IMR-90 (cell line): ENCODE measurements around the gene DNAJC2. TPM values are rescaled to one million over a fixed set of nuclear protein-coding genes. Genes with fewer than 3 reads are reported as not detected.

Experiments used
- ATAC-seq: fragments of 200-7000 bp; cut with Tn5 transposase; 2 replicates; pipeline ENCODE4 v1.9.1; 2020; ENCODE audit warnings: low read depth, mild to moderate bottlenecking, moderate library complexity
- BruUV-seq: library from RNA; stranded (reverse); fragments of 400-500 nt; replicated peaks from 2 replicates; lab custom pipeline; 2021; lab: Mats Ljungman, UMichigan
- CTCF ChIA-PET: fragments of 300-600 bp; formaldehyde crosslinking; extraction: SDS; loops from one replicate; lab custom pipeline; 2021; ENCODE audit warnings: antibody characterized with exemption; lab: Yijun Ruan, JAX
- POLR2A ChIA-PET: fragments of 300-600 bp; sonication (Branson Sonifier 250); formaldehyde crosslinking; loops from one replicate; lab custom pipeline; 2022; ENCODE audit warnings: antibody characterized with exemption; ENCODE audit not compliant: unreplicated experiment; lab: Charles Lee
- DNase-seq: peaks from one replicate; pipeline ENCODE4 v3.0.0; 2013
- H2AFZ ChIP-seq: replicated peaks from 2 replicates; pipeline ENCODE3; 2013; ENCODE audit warnings: low read length, mild to moderate bottlenecking; ENCODE audit not compliant: poor library complexity
- H2AK5ac ChIP-seq: 2 replicates; pipeline ENCODE4 v1.6.1; 2013; ENCODE audit warnings: low read depth, low read length, inconsistent platforms
- H2AK9ac ChIP-seq: replicated peaks from 2 replicates; pipeline ENCODE3; 2013; ENCODE audit warnings: mild to moderate bottlenecking, low read depth, low read length, moderate library complexity; ENCODE audit not compliant: poor library complexity
- H2BK120ac ChIP-seq: 2 replicates; pipeline ENCODE4 v1.6.1; 2013; ENCODE audit warnings: low read depth, low read length, inconsistent platforms
- H2BK15ac ChIP-seq: 3 replicates; pipeline ENCODE4 v1.6.1; 2013; ENCODE audit warnings: low read depth, low read length, inconsistent platforms
- H2BK20ac ChIP-seq: 2 replicates; pipeline ENCODE4 v1.6.1; 2013; ENCODE audit warnings: low read depth, mild to moderate bottlenecking, inconsistent platforms, low read length, moderate library complexity
- H2BK5ac ChIP-seq: 2 replicates; pipeline ENCODE4 v1.6.1; 2013; ENCODE audit warnings: mild to moderate bottlenecking, low read depth, low read length, inconsistent platforms; ENCODE audit not compliant: poor library complexity, severe bottlenecking
- H3K14ac ChIP-seq: replicated peaks from 2 replicates; pipeline ENCODE4 v1.6.1; 2013; ENCODE audit warnings: low read depth, low read length, inconsistent platforms
- H3K18ac ChIP-seq: 2 replicates; pipeline ENCODE4 v1.6.1; 2013; ENCODE audit warnings: low read depth, low read length, control low read depth
- H3K23ac ChIP-seq: 2 replicates; pipeline ENCODE4 v1.6.1; 2013; ENCODE audit warnings: low read depth, low read length, inconsistent platforms
- H3K27ac ChIP-seq: 2 replicates; pipeline ENCODE4 v1.5.1; 2013; ENCODE audit warnings: mild to moderate bottlenecking, control low read depth, low read length; ENCODE audit not compliant: insufficient read depth
- H3K27me3 ChIP-seq: 2 replicates; pipeline ENCODE4 v1.6.1; 2013; ENCODE audit warnings: low read length; ENCODE audit not compliant: control insufficient read depth, insufficient read depth
- H3K36me3 ChIP-seq: 2 replicates; pipeline ENCODE4 v1.6.1; 2013; ENCODE audit warnings: low read length, mixed read lengths; ENCODE audit not compliant: control insufficient read depth, insufficient read depth
- H3K4ac ChIP-seq: 2 replicates; pipeline ENCODE4 v1.6.1; 2013; ENCODE audit warnings: low read depth, low read length, inconsistent platforms
- H3K4me1 ChIP-seq: 2 replicates; pipeline ENCODE4 v1.6.1; 2013; ENCODE audit warnings: low read length, mixed read lengths; ENCODE audit not compliant: control insufficient read depth, insufficient read depth
- H3K4me2 ChIP-seq: 2 replicates; pipeline ENCODE4 v1.6.1; 2013; ENCODE audit warnings: low read depth, mild to moderate bottlenecking, control low read depth, low read length, moderate library complexity
- H3K4me3 ChIP-seq: 2 replicates; pipeline ENCODE4 v1.5.1; 2013; ENCODE audit warnings: low read depth, mild to moderate bottlenecking, control low read depth, low read length, moderate library complexity; ENCODE audit not compliant: insufficient read depth
- H3K56ac ChIP-seq: 2 replicates; pipeline ENCODE4 v1.6.1; 2013; ENCODE audit warnings: low read length, inconsistent platforms; ENCODE audit not compliant: insufficient read depth; ENCODE audit errors: extremely low read depth
- H3K79me1 ChIP-seq, 2 experiments: 2 replicates each; pipeline ENCODE4 v1.6.1; 2013; ENCODE audit warnings: low read length in 2 of 2, inconsistent platforms in 1 of 2, low read depth in 1 of 2
- H3K9ac ChIP-seq: 2 replicates; pipeline ENCODE4 v1.6.1; 2013; ENCODE audit warnings: low read depth, low read length, control low read depth
- H3K9me1 ChIP-seq: 2 replicates; pipeline ENCODE4 v1.6.1; 2013; ENCODE audit warnings: low read length, inconsistent platforms; ENCODE audit not compliant: insufficient read depth
- H3K9me3 ChIP-seq: 2 replicates; pipeline ENCODE4 v1.6.1; 2013; ENCODE audit warnings: low read length; ENCODE audit not compliant: control insufficient read depth, insufficient read depth
- H4K20me1 ChIP-seq: 2 replicates; pipeline ENCODE4 v1.6.1; 2013; ENCODE audit warnings: low read length, inconsistent platforms; ENCODE audit not compliant: insufficient read depth
- H4K5ac ChIP-seq: 2 replicates; pipeline ENCODE4 v1.6.1; 2013; ENCODE audit warnings: mild to moderate bottlenecking, low read depth, low read length, control low read depth
- H4K8ac ChIP-seq, 2 experiments: 2 replicates each; pipeline ENCODE4 v1.6.1; 2013; ENCODE audit warnings: low read depth in 2 of 2, low read length in 2 of 2, control low read depth in 1 of 2, inconsistent platforms in 1 of 2
- H4K91ac ChIP-seq: 2 replicates; pipeline ENCODE4 v1.6.1; 2013; ENCODE audit warnings: low read depth, low read length, inconsistent platforms; ENCODE audit not compliant: insufficient read depth
- BHLHE40 ChIP-seq: fragments of 150-350 bp; IDR thresholded peaks from 2 replicates; pipeline ENCODE4 v1.6.1; 2016; ENCODE audit warnings: mild to moderate bottlenecking, low read depth, low read length
- CEBPB ChIP-seq: IDR thresholded peaks from 2 replicates; pipeline ENCODE4 v1.6.1; 2012; ENCODE audit warnings: low read depth, low read length, improper control_type of control experiment
- ELK1 ChIP-seq: fragments of 150-350 bp; IDR thresholded peaks from 2 replicates; pipeline ENCODE4 v1.6.1; 2016; ENCODE audit warnings: low read depth, mild to moderate bottlenecking, low read length, moderate library complexity, borderline replicate concordance
- FOS ChIP-seq: fragments of 150-350 bp; IDR thresholded peaks from 2 replicates; pipeline ENCODE4 v1.6.1; 2016; ENCODE audit warnings: low read depth, low read length
- MAFK ChIP-seq: IDR thresholded peaks from 2 replicates; pipeline ENCODE4 v1.6.1; 2012; ENCODE audit warnings: low read depth, low read length, improper control_type of control experiment
- MAZ ChIP-seq: IDR thresholded peaks from 2 replicates; pipeline ENCODE4 v1.6.1; 2012; ENCODE audit warnings: low read depth, mild to moderate bottlenecking, low read length, improper control_type of control experiment, moderate library complexity, borderline replicate concordance
- MXI1 ChIP-seq: IDR thresholded peaks from 2 replicates; pipeline ENCODE4 v1.6.1; 2012; ENCODE audit warnings: low read depth, mild to moderate bottlenecking, low read length, moderate library complexity, borderline replicate concordance
- NFE2L2 ChIP-seq: fragments of 150-350 bp; IDR thresholded peaks from 2 replicates; pipeline ENCODE4 v1.6.1; 2016; ENCODE audit warnings: low read depth, mild to moderate bottlenecking, low read length
- POLR2A ChIP-seq: IDR thresholded peaks from 2 replicates; pipeline ENCODE4 v1.6.1; 2012; ENCODE audit warnings: mild to moderate bottlenecking, low read depth, low read length
- RAD21 ChIP-seq: IDR thresholded peaks from 2 replicates; pipeline ENCODE4 v1.6.1; 2012; ENCODE audit warnings: low read length, improper control_type of control experiment
- RCOR1 ChIP-seq: IDR thresholded peaks from 2 replicates; pipeline ENCODE4 v1.6.1; 2012; ENCODE audit warnings: mild to moderate bottlenecking, low read length, improper control_type of control experiment; ENCODE audit not compliant: insufficient replicate concordance
- SMC3 ChIP-seq: fragments of 150-350 bp; IDR thresholded peaks from 2 replicates; pipeline ENCODE4 v1.6.1; 2016; ENCODE audit warnings: low read depth, mild to moderate bottlenecking, antibody characterized with exemption, low read length, moderate library complexity
- WGBS, 2 experiments: methylation state at CpG; one replicate each; pipeline versions ENCODE4 v1.1.5 to v1.1.7; 2013; ENCODE audit warnings: missing lambda C conversion rate in 2 of 2; ENCODE audit not compliant: insufficient read length in 1 of 2; ENCODE audit errors: extremely low coverage in 2 of 2; 5-methylcytosine and 5-hydroxymethylcytosine counted together
- dilution Hi-C: fragments of 300-500 bp; cut with HindIII; formaldehyde crosslinking; loops from one replicate; pipeline ENCODE4 v1.14.3; 2018; ENCODE audit warnings: low sequenced_read_pairs; ENCODE audit not compliant: unreplicated experiment
- in situ Hi-C: fragments of 300-500 bp; cut with MboI; formaldehyde crosslinking; loops from 3 replicates; pipeline ENCODE4 v1.14.3; 2019; ENCODE audit warnings: low sequenced_read_pairs, inconsistent platforms, mixed read lengths
- intact Hi-C: fragments of 100-400 bp; cut with micrococcal nuclease; formaldehyde crosslinking; loops from 2 replicates; pipeline ENCODE4 v1.10.0; 2022
- polyA plus RNA-seq, 3 experiments: library from polyadenylated mRNA; depleted of rRNA; stranded (reverse); fragments of >200 nt; gene quantifications; 2 replicates each; pipeline ENCODE4 v1.2.3, GENCODE V29; 2012; ENCODE audit warnings: low replicate concordance in 1 of 3
- total RNA-seq: library from RNA; depleted of rRNA; stranded (reverse); fragments of >200 nt; gene quantifications from 2 replicates; pipeline ENCODE4 v1.2.3, GENCODE V29; 2012
- TF ChIP-seq, protein P1 (sequence below): conservative IDR thresholded peaks from 2 replicates; pipeline ENCODE4 v1.5.1; 2012; ENCODE audit warnings: mild to moderate bottlenecking, low read depth, low read length, improper control_type of control experiment
- TF ChIP-seq, protein P2 (sequence below): fragments of 150-350 bp; IDR thresholded peaks from 2 replicates; pipeline ENCODE4 v1.6.1; 2017; ENCODE audit warnings: mild to moderate bottlenecking, antibody characterized with exemption, low read length, low read depth

DNAJC2 gene
- total and polyA plus RNA-seq, 2 of the 4 experiments (the other 2 are of a cell fraction) = 17.5 to 22.4 TPM

- Histone ChIP-seq H2BK15ac (no peak overlapping the region), H3K9me3 (no peaks in the 10 kb centered on the region), H3K27ac (no peak overlapping the region), H3K4me3 (no peak overlapping the region), H3K9ac (no peak overlapping the region), H2BK120ac (no peak overlapping the region), H3K4me1 (peaks cover 2% of the 10 kb centered on the region; the same call in 1 of the 2 replicates), H4K8ac (no peak overlapping the region), H2AK9ac (no peak overlapping the region), H2BK20ac (no peak overlapping the region), H2AFZ (no peak overlapping the region), H3K56ac (no peak overlapping the region), H3K27me3 (no peaks in the 10 kb centered on the region), H3K18ac (no peak overlapping the region), H3K9me1 (0 out of 2 replicates have a peak, but pooled peaks cover 2% of the 10 kb centered on the region), H4K5ac (no peak overlapping the region), H3K4me2 (no peak overlapping the region), H2AK5ac (no peak overlapping the region), H3K4ac (no peak overlapping the region), H2BK5ac (no peak overlapping the region), H4K20me1 (peaks cover 7% of the 10 kb centered on the region; the same call in 1 of the 2 replicates), H3K23ac (no peak overlapping the region), H4K91ac (no peak overlapping the region), H3K79me1 (peaks cover 17 to 25% of the 10 kb centered on the region in 2 experiments; a peak in 3 of 4 replicates), H3K36me3 (peaks cover 36% of the 10 kb centered on the region), H3K14ac (no peak overlapping the region)
- CTCF ChIA-PET = no interaction called here
- ATAC-seq (no peak), DNase-seq (no peak)
- dilution Hi-C loops (no loop called here), intact Hi-C loops (no loop called here), in situ Hi-C loops (no loop called here)
- WGBS, 2 experiments = no CpG with 5 or more reads among the region's 2 CpGs
- POLR2A ChIA-PET = no interaction called here
- no TSS peak for BruUV-seq
- TF ChIP-seq, protein P1, sequence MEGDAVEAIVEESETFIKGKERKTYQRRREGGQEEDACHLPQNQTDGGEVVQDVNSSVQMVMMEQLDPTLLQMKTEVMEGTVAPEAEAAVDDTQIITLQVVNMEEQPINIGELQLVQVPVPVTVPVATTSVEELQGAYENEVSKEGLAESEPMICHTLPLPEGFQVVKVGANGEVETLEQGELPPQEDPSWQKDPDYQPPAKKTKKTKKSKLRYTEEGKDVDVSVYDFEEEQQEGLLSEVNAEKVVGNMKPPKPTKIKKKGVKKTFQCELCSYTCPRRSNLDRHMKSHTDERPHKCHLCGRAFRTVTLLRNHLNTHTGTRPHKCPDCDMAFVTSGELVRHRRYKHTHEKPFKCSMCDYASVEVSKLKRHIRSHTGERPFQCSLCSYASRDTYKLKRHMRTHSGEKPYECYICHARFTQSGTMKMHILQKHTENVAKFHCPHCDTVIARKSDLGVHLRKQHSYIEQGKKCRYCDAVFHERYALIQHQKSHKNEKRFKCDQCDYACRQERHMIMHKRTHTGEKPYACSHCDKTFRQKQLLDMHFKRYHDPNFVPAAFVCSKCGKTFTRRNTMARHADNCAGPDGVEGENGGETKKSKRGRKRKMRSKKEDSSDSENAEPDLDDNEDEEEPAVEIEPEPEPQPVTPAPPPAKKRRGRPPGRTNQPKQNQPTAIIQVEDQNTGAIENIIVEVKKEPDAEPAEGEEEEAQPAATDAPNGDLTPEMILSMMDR = no peak
- TF ChIP-seq POLR2A (no peak), RCOR1 (no peak), NFE2L2 (no peak), SMC3 (no peak), MAZ (no peak), BHLHE40 (no peak), ELK1 (no peak), CEBPB (no peak), FOS (no peak), RAD21 (no peak), MAFK (no peak), MXI1 (no peak)
- TF ChIP-seq, protein P2, sequence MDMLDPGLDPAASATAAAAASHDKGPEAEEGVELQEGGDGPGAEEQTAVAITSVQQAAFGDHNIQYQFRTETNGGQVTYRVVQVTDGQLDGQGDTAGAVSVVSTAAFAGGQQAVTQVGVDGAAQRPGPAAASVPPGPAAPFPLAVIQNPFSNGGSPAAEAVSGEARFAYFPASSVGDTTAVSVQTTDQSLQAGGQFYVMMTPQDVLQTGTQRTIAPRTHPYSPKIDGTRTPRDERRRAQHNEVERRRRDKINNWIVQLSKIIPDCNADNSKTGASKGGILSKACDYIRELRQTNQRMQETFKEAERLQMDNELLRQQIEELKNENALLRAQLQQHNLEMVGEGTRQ = no peak
Measured at GRCh38 chr7:103336761-103337160, 7.8 kb downstream of the DNAJC2 start.
